ENCODE data around the gene VRK1. TPM values are rescaled to one million over a fixed set of nuclear protein-coding genes. Genes with fewer than 3 reads are reported as not detected.
"Not testable (repeated sequence)": the region's sequence is repeated elsewhere in the genome, so short reads cannot be mapped to it uniquely, and the experiment has no call there.

VRK1 gene
- total RNA-seq, 6 donors from 2014 or later: 6.7 to 19.9 (median 9.9) TPM

DNA sequence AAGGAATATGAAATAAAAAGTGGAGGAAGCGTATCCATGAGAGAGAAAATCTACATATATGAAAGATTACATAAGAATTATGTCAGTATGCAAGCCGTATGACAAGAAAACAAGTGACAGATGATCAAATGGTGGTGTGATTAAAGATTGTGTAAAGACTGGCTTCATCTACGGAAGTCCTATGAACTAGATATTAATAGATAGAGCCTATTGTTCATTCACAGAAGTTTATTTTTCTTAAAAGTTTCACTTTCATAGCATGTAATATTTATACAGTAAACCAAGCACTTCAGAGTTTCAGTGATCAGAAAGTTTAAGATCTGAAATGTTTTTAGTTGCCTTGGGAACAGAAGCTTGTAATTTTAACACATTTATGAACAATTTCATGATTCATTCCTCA is 84.5 kb downstream of the VRK1 start:
- no peak for ATAC-seq (ENCODE audit: low FRiP score in 2 of 2)
- DNase-seq: no peak
- TF ChIP-seq, protein P1, sequence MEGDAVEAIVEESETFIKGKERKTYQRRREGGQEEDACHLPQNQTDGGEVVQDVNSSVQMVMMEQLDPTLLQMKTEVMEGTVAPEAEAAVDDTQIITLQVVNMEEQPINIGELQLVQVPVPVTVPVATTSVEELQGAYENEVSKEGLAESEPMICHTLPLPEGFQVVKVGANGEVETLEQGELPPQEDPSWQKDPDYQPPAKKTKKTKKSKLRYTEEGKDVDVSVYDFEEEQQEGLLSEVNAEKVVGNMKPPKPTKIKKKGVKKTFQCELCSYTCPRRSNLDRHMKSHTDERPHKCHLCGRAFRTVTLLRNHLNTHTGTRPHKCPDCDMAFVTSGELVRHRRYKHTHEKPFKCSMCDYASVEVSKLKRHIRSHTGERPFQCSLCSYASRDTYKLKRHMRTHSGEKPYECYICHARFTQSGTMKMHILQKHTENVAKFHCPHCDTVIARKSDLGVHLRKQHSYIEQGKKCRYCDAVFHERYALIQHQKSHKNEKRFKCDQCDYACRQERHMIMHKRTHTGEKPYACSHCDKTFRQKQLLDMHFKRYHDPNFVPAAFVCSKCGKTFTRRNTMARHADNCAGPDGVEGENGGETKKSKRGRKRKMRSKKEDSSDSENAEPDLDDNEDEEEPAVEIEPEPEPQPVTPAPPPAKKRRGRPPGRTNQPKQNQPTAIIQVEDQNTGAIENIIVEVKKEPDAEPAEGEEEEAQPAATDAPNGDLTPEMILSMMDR (IDR thresholded peaks at IDR 0.05): no peak
- TF ChIP-seq POLR2AphosphoS5 (IDR thresholded peaks at IDR 0.05): no peak
- no peak for TF ChIP-seq EP300 (IDR thresholded peaks at IDR 0.05)
- no peak for TF ChIP-seq POLR2A (IDR thresholded peaks at IDR 0.05)
- Histone ChIP-seq H3K27ac (no peak overlapping the region), H3K36me3 (no peaks in the 10 kb centered on the region), H3K4me3 (no peak overlapping the region), H3K27me3 (no peaks in the 10 kb centered on the region), H3K9me3 (no peaks in the 10 kb centered on the region), H3K4me1 (no peaks in the 10 kb centered on the region)
- WGBS, 2 donors: 85 to 87% methylated on average over 3 of the region's 3 CpGs

GRCh38 chr14:96883974-96884373 is 86.8 kb downstream of the VRK1 start:
- not testable (repeated sequence) for H3K4me1 ChIP-seq; H3K27ac ChIP-seq; ATAC-seq (ENCODE audit: low FRiP score in 2 of 2); H3K36me3 ChIP-seq; H3K27me3 ChIP-seq; H3K4me3 ChIP-seq; H3K9me3 ChIP-seq; DNase-seq
- 95 to 99% methylated on average over 5 of the region's 5 CpGs for WGBS, 2 donors

GRCh38 chr14:96888158-96888557 is 91.0 kb downstream of the VRK1 start:
- no peak for ATAC-seq (ENCODE audit: low FRiP score in 2 of 2)
- H3K9me3 ChIP-seq: no peaks in the 10 kb centered on the region
- no peak for DNase-seq
- TF ChIP-seq EP300 (IDR thresholded peaks at IDR 0.05): no peak
- TF ChIP-seq, protein P1 (IDR thresholded peaks at IDR 0.05): no peak
- no peak for TF ChIP-seq POLR2A (IDR thresholded peaks at IDR 0.05)
- TF ChIP-seq POLR2AphosphoS5 (IDR thresholded peaks at IDR 0.05): no peak
- WGBS, 2 donors: 83 to 96% methylated on average over 1 of the region's 1 CpG
- H3K4me3 ChIP-seq: no peak overlapping the region
- no peak overlapping the region for H3K27ac ChIP-seq
- no peaks in the 10 kb centered on the region for H3K27me3 ChIP-seq
- no peaks in the 10 kb centered on the region for H3K36me3 ChIP-seq
- no peaks in the 10 kb centered on the region for H3K4me1 ChIP-seq

DNA sequence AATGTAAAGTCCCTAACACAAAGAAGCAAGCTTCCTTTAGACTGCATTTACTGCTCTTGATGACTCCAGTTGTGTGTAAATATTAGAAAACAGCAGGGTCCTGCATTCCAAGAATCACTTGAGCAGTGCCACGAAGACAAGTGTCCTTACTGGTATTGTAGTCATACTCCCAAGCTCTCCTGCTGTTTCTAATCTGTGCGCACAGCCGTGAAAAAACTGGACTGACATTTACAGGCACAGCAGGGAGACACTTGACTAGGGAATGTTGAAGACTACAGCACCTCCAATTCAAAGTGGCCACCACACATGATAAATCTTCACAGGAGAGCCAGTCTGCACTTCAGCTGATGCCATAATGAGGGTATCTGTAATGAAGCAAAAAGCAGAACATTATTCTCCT is 91.4 kb downstream of the VRK1 start:
- DNase-seq (no peak), ATAC-seq (ENCODE audit: low FRiP score in 2 of 2) (no peak)
- no peak for TF ChIP-seq POLR2A (IDR thresholded peaks at IDR 0.05)
- TF ChIP-seq EP300 (IDR thresholded peaks at IDR 0.05): no peak
- TF ChIP-seq POLR2AphosphoS5 (IDR thresholded peaks at IDR 0.05): no peak
- TF ChIP-seq, protein P1 (IDR thresholded peaks at IDR 0.05): no peak
- 63 to 68% methylated on average over 3 of the region's 3 CpGs for whole genome bisulfite sequencing, 2 donors
- Histone ChIP-seq H3K9me3 (no peaks in the 10 kb centered on the region), H3K4me3 (no peak overlapping the region), H3K27ac (no peak overlapping the region), H3K36me3 (no peaks in the 10 kb centered on the region), H3K27me3 (no peaks in the 10 kb centered on the region), H3K4me1 (no peaks in the 10 kb centered on the region)

DNA sequence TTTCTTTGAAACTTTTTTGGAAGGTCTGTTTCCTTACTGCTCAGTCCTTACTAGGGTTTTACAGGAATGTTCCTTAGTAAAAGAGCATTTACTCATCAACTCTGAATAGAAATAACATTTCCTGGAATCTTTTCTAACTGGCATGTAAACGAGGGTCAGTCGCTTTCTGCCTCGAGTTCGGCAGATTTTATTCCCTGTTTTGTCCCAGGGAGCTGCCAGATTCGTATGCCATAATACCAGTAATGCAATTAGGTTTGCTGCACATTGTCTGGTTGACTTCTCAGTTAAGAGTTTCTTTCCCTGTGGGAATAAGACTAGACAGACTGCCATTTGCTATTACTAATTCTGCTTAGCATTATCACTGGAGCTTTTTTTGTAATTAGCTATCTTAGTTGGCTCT is 91.9 kb downstream of the VRK1 start:
- TF ChIP-seq, protein P1 (IDR thresholded peaks at IDR 0.05): no peak
- TF ChIP-seq POLR2AphosphoS5 (IDR thresholded peaks at IDR 0.05): no peak
- no peak for TF ChIP-seq EP300 (IDR thresholded peaks at IDR 0.05)
- TF ChIP-seq POLR2A (IDR thresholded peaks at IDR 0.05): no peak
- no peaks in the 10 kb centered on the region for H3K9me3 ChIP-seq
- H3K27ac ChIP-seq: no peak overlapping the region
- no peaks in the 10 kb centered on the region for H3K4me1 ChIP-seq
- DNase-seq (no peak), ATAC-seq (ENCODE audit: low FRiP score in 2 of 2) (no peak)
- no peaks in the 10 kb centered on the region for H3K27me3 ChIP-seq
- no peak overlapping the region for H3K4me3 ChIP-seq
- 79 to 91% methylated on average over 5 of the region's 5 CpGs for WGBS, 2 donors
- H3K36me3 ChIP-seq: no peaks in the 10 kb centered on the region

Measured in upper lobe of left lung (tissue), 6 donors.